PC-3 (cell line): Measurements from ENCODE around the gene CPHXL. TPM values are rescaled to one million over a fixed set of nuclear protein-coding genes. Genes with fewer than 3 reads are reported as not detected.

Experiments
- ATAC-seq: fragments of 200-7000 bp; cut with Tn5 transposase; 2 replicates; pipeline ENCODE4 v1.9.1; 2020; ENCODE audit warnings: mild to moderate bottlenecking, moderate library complexity
- BruUV-seq: library from RNA; stranded (reverse); fragments of 400-500 nt; replicated peaks from 2 replicates; lab custom pipeline; 2021; lab: Mats Ljungman, UMichigan
- CTCF ChIA-PET: fragments of 300-600 bp; sonication (Branson Sonifier 250); formaldehyde crosslinking; loops from one replicate; lab custom pipeline; 2022; ENCODE audit warnings: antibody characterized with exemption; lab: Charles Lee
- POLR2A ChIA-PET: fragments of 300-600 bp; sonication (Branson Sonifier 250); formaldehyde crosslinking; loops from one replicate; lab custom pipeline; 2022; ENCODE audit warnings: antibody characterized with exemption; ENCODE audit not compliant: unreplicated experiment; lab: Charles Lee
- DNase-seq: peaks from one replicate; pipeline ENCODE4 v3.0.0-alpha.2; 2015
- H2AFZ ChIP-seq: fragments of 300-600 bp; sonication (generic); 2 replicates; pipeline ENCODE4 v1.6.0; 2016; ENCODE audit warnings: antibody characterized with exemption, low read length
- H3F3A ChIP-seq: fragments of 300-600 bp; sonication (generic); one replicate; pipeline ENCODE4 v1.6.0; 2017; ENCODE audit warnings: antibody characterized with exemption, low read length, control low read depth, mild to moderate bottlenecking; ENCODE audit not compliant: unreplicated experiment
- H3K27ac ChIP-seq: fragments of 300-600 bp; sonication (generic); 2 replicates; pipeline ENCODE4 v1.5.1; 2016; ENCODE audit warnings: mild to moderate bottlenecking, low read length
- H3K27me3 ChIP-seq: fragments of 300-600 bp; sonication (generic); 2 replicates; pipeline ENCODE4 v1.6.1; 2016; ENCODE audit warnings: low read length, mixed read lengths
- H3K36me3 ChIP-seq: fragments of 300-600 bp; sonication (generic); 2 replicates; pipeline ENCODE4 v1.6.1; 2016; ENCODE audit warnings: low read depth, mixed run types, low read length, mixed read lengths
- H3K4me1 ChIP-seq: fragments of 300-600 bp; sonication (generic); 2 replicates; pipeline ENCODE4 v1.5.1; 2016; ENCODE audit warnings: low read length; ENCODE audit not compliant: insufficient read depth
- H3K4me2 ChIP-seq: fragments of 300-600 bp; sonication (generic); 2 replicates; pipeline ENCODE4 v1.6.0; 2016; ENCODE audit warnings: low read length
- H3K4me3 ChIP-seq: fragments of 300-600 bp; sonication (generic); 2 replicates; pipeline ENCODE4 v1.5.1; 2016; ENCODE audit warnings: mild to moderate bottlenecking, low read length, mixed read lengths
- H3K79me2 ChIP-seq: fragments of 300-600 bp; sonication (generic); 2 replicates; pipeline ENCODE4 v1.6.1; 2017; ENCODE audit warnings: low read length, mixed read lengths
- H3K9ac ChIP-seq: fragments of 300-600 bp; sonication (generic); 2 replicates; pipeline ENCODE4 v1.6.0; 2016; ENCODE audit warnings: mild to moderate bottlenecking, low read length
- H3K9me2 ChIP-seq: fragments of 300-600 bp; sonication (generic); replicated peaks from 2 replicates; pipeline ENCODE4 v1.6.1; 2016; ENCODE audit warnings: mixed run types, low read length, mixed read lengths
- H3K9me3 ChIP-seq: fragments of 300-600 bp; sonication (generic); 2 replicates; pipeline ENCODE4 v1.6.1; 2016; ENCODE audit warnings: low read length, mixed read lengths
- H4K20me1 ChIP-seq: fragments of 300-600 bp; sonication (generic); 2 replicates; pipeline ENCODE4 v1.6.1; 2016; ENCODE audit warnings: low read length, mixed read lengths
- EZH2 ChIP-seq: fragments of 300-600 bp; sonication (generic); IDR thresholded peaks from one replicate; pipeline ENCODE4 v1.6.1; 2017; ENCODE audit warnings: antibody characterized with exemption, mild to moderate bottlenecking, low read length; ENCODE audit not compliant: unreplicated experiment
- EZH2phosphoT487 ChIP-seq: fragments of 300-600 bp; sonication (generic); IDR thresholded peaks from 2 replicates; pipeline ENCODE4 v1.6.1; 2018; ENCODE audit warnings: mild to moderate bottlenecking, antibody characterized with exemption, low read length, borderline replicate concordance
- intact Hi-C: fragments of 100-400 bp; cut with micrococcal nuclease; formaldehyde crosslinking; loops from 2 replicates; pipeline ENCODE4 v1.9.0; 2023
- total RNA-seq: library from RNA; depleted of rRNA; stranded (reverse); fragments of >200 nt; gene quantifications from 2 replicates; pipeline ENCODE4 v1.2.3, GENCODE V29; 2014
- TF ChIP-seq, protein P1 (sequence below): fragments of 300-600 bp; sonication (generic); conservative IDR thresholded peaks from 2 replicates; pipeline ENCODE4 v1.5.1; 2017; ENCODE audit warnings: antibody characterized with exemption, low read depth, mild to moderate bottlenecking, low read length

CPHXL gene
- total RNA-seq, 1 experiment from 2014 or later, result not detected

DNA sequence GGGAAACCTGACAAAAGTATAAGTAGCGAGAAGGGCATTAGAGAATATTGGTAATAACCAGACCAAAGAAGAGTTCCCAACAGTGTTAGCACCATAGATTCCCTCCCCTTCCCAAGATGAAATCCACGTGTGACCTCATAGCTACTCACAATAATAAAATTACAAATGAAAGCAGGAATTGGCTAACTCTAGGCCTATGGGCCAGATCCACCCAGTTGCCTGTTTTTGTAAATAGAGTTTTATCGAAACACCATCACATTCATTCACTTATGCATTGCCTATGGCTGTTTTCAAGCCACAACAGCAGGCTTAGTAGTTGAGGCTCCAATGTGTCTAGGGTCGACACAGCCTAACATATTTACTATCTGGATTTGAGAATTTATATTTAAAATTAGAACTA is 7.8 kb downstream of the CPHXL start:
- no peak overlapping the region for H3K27ac ChIP-seq
- BruUV-seq, result no TSS peak
- no peaks in the 10 kb centered on the region for H3K4me1 ChIP-seq
- H3K9me3 ChIP-seq, result no peaks in the 10 kb centered on the region
- TF ChIP-seq EZH2 (no peak), EZH2phosphoT487 (no peak)
- TF ChIP-seq, protein P1, sequence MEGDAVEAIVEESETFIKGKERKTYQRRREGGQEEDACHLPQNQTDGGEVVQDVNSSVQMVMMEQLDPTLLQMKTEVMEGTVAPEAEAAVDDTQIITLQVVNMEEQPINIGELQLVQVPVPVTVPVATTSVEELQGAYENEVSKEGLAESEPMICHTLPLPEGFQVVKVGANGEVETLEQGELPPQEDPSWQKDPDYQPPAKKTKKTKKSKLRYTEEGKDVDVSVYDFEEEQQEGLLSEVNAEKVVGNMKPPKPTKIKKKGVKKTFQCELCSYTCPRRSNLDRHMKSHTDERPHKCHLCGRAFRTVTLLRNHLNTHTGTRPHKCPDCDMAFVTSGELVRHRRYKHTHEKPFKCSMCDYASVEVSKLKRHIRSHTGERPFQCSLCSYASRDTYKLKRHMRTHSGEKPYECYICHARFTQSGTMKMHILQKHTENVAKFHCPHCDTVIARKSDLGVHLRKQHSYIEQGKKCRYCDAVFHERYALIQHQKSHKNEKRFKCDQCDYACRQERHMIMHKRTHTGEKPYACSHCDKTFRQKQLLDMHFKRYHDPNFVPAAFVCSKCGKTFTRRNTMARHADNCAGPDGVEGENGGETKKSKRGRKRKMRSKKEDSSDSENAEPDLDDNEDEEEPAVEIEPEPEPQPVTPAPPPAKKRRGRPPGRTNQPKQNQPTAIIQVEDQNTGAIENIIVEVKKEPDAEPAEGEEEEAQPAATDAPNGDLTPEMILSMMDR, result no peak
- ChIA-PET CTCF (no interaction called here), POLR2A (no interaction called here)
- ATAC-seq (no peak), DNase-seq (no peak)
- intact Hi-C loops, result no loop called here
- no peak overlapping the region for H3K4me3 ChIP-seq
- H3K79me2 ChIP-seq, result no peaks in the 10 kb centered on the region
- no peak overlapping the region for H3K9ac ChIP-seq
- no peak overlapping the region for H2AFZ ChIP-seq
- H3K9me2 ChIP-seq, result no peaks in the 10 kb centered on the region
- H3K4me2 ChIP-seq, result no peak overlapping the region
- no peaks in the 10 kb centered on the region for H3K36me3 ChIP-seq
- no peaks in the 10 kb centered on the region for H4K20me1 ChIP-seq
- H3F3A ChIP-seq, result no peaks in the 10 kb centered on the region
- H3K27me3 ChIP-seq, result no peaks in the 10 kb centered on the region

DNA sequence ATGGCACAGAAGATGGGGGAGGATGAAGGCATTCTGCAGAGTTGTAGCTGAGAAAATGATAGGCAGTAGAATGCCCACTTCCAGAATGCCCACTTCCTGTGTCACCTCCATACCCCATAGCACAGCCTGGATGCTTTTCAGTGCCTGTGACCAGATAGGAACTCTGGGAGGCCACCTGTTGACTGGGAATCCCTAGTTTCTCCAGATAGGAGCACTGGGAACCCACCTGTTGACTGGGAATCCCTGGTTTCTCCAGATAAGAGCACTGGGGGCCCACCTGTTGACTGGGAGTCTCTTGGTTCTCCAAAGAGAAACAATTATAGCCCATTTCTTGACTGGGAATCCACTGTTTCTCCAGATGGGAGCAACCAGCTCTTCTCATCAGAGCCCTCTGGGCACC is 11.6 kb downstream of the CPHXL start:
- Histone ChIP-seq H3K79me2 (no peaks in the 10 kb centered on the region), H3K27me3 (no peaks in the 10 kb centered on the region), H2AFZ (no peak overlapping the region), H3K9ac (no peak overlapping the region), H3K9me3 (peaks cover 8% of the 10 kb centered on the region; the same call in 1 of the 2 replicates), H3F3A (no peaks in the 10 kb centered on the region), H3K36me3 (no peaks in the 10 kb centered on the region), H3K4me3 (no peak overlapping the region), H3K27ac (no peak overlapping the region), H3K9me2 (no peaks in the 10 kb centered on the region), H4K20me1 (no peaks in the 10 kb centered on the region), H3K4me2 (no peak overlapping the region), H3K4me1 (no peaks in the 10 kb centered on the region)
- TF ChIP-seq, protein P1, result no peak
- DNase-seq (no peak), ATAC-seq (no peak)
- intact Hi-C loops, result no loop called here
- BruUV-seq, result no TSS peak
- POLR2A ChIA-PET, result no interaction called here
- CTCF ChIA-PET, result no interaction called here

DNA sequence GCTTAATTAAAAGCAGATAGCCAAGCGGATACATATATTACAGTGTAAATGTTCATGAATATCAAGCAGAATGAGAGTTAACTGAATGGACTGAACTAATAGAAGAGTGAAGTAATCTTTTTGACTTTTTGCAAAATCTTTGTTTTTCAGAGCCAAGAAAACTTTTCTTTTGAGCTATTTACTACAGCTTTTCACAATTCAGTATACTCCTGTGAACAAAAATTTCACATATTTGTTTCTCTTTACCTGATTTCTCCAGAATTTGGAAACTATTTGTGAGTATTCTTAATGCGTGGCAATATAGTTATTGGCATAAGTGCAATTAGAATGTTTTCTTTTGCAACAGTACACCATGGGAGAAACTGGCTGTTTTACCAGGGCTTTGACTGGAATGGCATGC is 15.9 kb downstream of the CPHXL start:
- ChIA-PET CTCF (no interaction called here), POLR2A (no interaction called here)
- DNase-seq, result no peak
- TF ChIP-seq EZH2 (no peak), EZH2phosphoT487 (no peak)
- TF ChIP-seq, protein P1, result no peak
- no TSS peak for BruUV-seq
- H2AFZ ChIP-seq, result no peak overlapping the region
- H3K27ac ChIP-seq, result no peak overlapping the region
- H3K36me3 ChIP-seq, result no peaks in the 10 kb centered on the region
- H4K20me1 ChIP-seq, result no peaks in the 10 kb centered on the region
- H3K4me2 ChIP-seq, result no peak overlapping the region
- H3K4me3 ChIP-seq, result no peak overlapping the region
- H3K4me1 ChIP-seq, result no peaks in the 10 kb centered on the region
- peaks cover 8% of the 10 kb centered on the region; the same call in 1 of the 2 replicates for H3K9me3 ChIP-seq
- H3K9me2 ChIP-seq, result no peaks in the 10 kb centered on the region
- H3K27me3 ChIP-seq, result no peaks in the 10 kb centered on the region
- intact Hi-C loops, result no loop called here
- no peaks in the 10 kb centered on the region for H3F3A ChIP-seq
- no peak overlapping the region for H3K9ac ChIP-seq
- no peaks in the 10 kb centered on the region for H3K79me2 ChIP-seq
- ATAC-seq, result no peak
